Astrocyte of the cerebellum (primary cell): ENCODE data around the gene MSL1.

Experiments
- DNase-seq: peaks from one replicate; pipeline ENCODE4 v3.0.0-alpha.2; 2011; ENCODE audit warnings: low read depth
- H3K4me3 ChIP-seq: 2 replicates; pipeline ENCODE4 v1.5.1; 2011; ENCODE audit warnings: mild to moderate bottlenecking, low read depth, low read length, moderate library complexity
- CTCF ChIP-seq: IDR thresholded peaks from 2 replicates; pipeline ENCODE4 v1.5.1; 2012; ENCODE audit warnings: low read length, low read depth, moderate library complexity, mild to moderate bottlenecking; ENCODE audit errors: missing control alignments
- in situ Hi-C: cut with HindIII; loops from 2 replicates; pipeline ENCODE4 v1.10.0; 2017; ENCODE audit warnings: low sequenced_read_pairs

The MSL1 gene

GRCh38 chr17:40179923-40180659, 58.3 kb downstream of the MSL1 start:
- TF ChIP-seq CTCF = no peak
- H3K4me3 ChIP-seq = no peak overlapping the region
- peak; percentile 27 for DNase-seq
- in situ Hi-C loops = loop anchor here (10.0 kb wide), 1 partner anchor 185 kb away; no protein-coding TSS in a partner anchor

GRCh38 chr17:40180694-40181093, 58.9 kb downstream of the MSL1 start:
- no peak for DNase-seq
- H3K4me3 ChIP-seq = no peak overlapping the region
- in situ Hi-C loops = no loop called here
- no peak for TF ChIP-seq CTCF

- DNase-seq = no peak
- H3K4me3 ChIP-seq = no peak overlapping the region
- no peak for TF ChIP-seq CTCF
- in situ Hi-C loops = no loop called here
These were observed 59.4 kb downstream of the MSL1 start for GRCh38 chr17:40181205-40181604.

- TF ChIP-seq CTCF = no peak
- DNase-seq = no peak
- H3K4me3 ChIP-seq = no peak overlapping the region
- in situ Hi-C loops = no loop called here
These were observed 60.8 kb downstream of the MSL1 start for GRCh38 chr17:40182606-40183005.
